Caco-2 (cell line): ENCODE measurements around the gene TLE1. TPM values are rescaled to one million over a fixed set of nuclear protein-coding genes. Genes with fewer than 3 reads are reported as not detected.
"Not testable (repeated sequence)": the region's sequence is repeated elsewhere in the genome, so short reads cannot be mapped to it uniquely, and the experiment has no call there.

ENCODE experiments used
- BruUV-seq: library from RNA; stranded (reverse); fragments of 400-500 nt; replicated peaks from 2 replicates; lab custom pipeline; 2021; lab: Mats Ljungman, UMichigan
- CTCF ChIA-PET: fragments of 300-600 bp; sonication (Branson Sonifier 250); formaldehyde crosslinking; loops from one replicate; lab custom pipeline; 2022; ENCODE audit warnings: antibody characterized with exemption; lab: Charles Lee
- POLR2A ChIA-PET: fragments of 300-600 bp; sonication (Branson Sonifier 250); formaldehyde crosslinking; loops from one replicate; lab custom pipeline; 2022; ENCODE audit warnings: antibody characterized with exemption; lab: Charles Lee
- DNase-seq, 2 experiments: peaks; one replicate each; pipeline versions ENCODE4 v3.0.0 to v3.0.0-alpha.2; 2020 to 2022
- H3K27me3 ChIP-seq: replicated peaks from 2 replicates; pipeline ENCODE4 v1.6.0; 2011; ENCODE audit warnings: low read length; ENCODE audit not compliant: control insufficient read depth, insufficient read depth
- H3K36me3 ChIP-seq: 2 replicates; pipeline ENCODE4 v1.5.1; 2011; ENCODE audit warnings: low read length; ENCODE audit not compliant: control insufficient read depth, insufficient read depth
- H3K4me1 ChIP-seq: fragments of 250-450 bp; sonication (Bioruptor Pico); 2 replicates; pipeline ENCODE4 v1.5.1; 2020; ENCODE audit warnings: mild to moderate bottlenecking
- H3K4me3 ChIP-seq: 2 replicates; pipeline ENCODE4 v1.5.1; 2011; ENCODE audit warnings: low read depth, mild to moderate bottlenecking, control low read depth, low read length
- H3K9me3 ChIP-seq: fragments of 250-450 bp; sonication (Bioruptor Pico); 2 replicates; pipeline ENCODE4 v1.5.1; 2020; ENCODE audit warnings: mild to moderate bottlenecking, moderate library complexity
- H3K27ac Mint-ChIP-seq: one replicate; pipeline ENCODE4 v1.8.0; 2022; ENCODE audit warnings: mixed read lengths; ENCODE audit not compliant: unreplicated experiment
- H3K27me3 Mint-ChIP-seq: one replicate; pipeline ENCODE4 v1.8.0; 2022; ENCODE audit warnings: mixed read lengths; ENCODE audit not compliant: insufficient read depth, unreplicated experiment
- H3K36me3 Mint-ChIP-seq: one replicate; pipeline ENCODE4 v1.8.0; 2022; ENCODE audit warnings: mild to moderate bottlenecking, mixed read lengths; ENCODE audit not compliant: insufficient read depth, unreplicated experiment
- H3K4me1 Mint-ChIP-seq: one replicate; pipeline ENCODE4 v1.8.0; 2022; ENCODE audit warnings: low read depth, mixed read lengths; ENCODE audit not compliant: unreplicated experiment
- H3K4me3 Mint-ChIP-seq: one replicate; pipeline ENCODE4 v1.8.0; 2022; ENCODE audit warnings: mild to moderate bottlenecking, moderate library complexity, mixed read lengths; ENCODE audit not compliant: unreplicated experiment
- H3K9me3 Mint-ChIP-seq: one replicate; pipeline ENCODE4 v1.8.0; 2022; ENCODE audit warnings: mixed read lengths; ENCODE audit not compliant: unreplicated experiment
- CTCF ChIP-seq, 2 experiments: fragments of 200-600 bp in 1 of 2; IDR thresholded peaks; 1 replicate in 1 of 2; 2 replicates in 1 of 2; pipeline versions ENCODE4 v1.5.1 to v1.8.0; 2011 to 2022; ENCODE audit warnings: antibody characterized with exemption in 1 of 2, control low read depth in 1 of 2, inconsistent platforms in 1 of 2, low read depth in 1 of 2, low read length in 1 of 2, mild to moderate bottlenecking in 1 of 2, moderate library complexity in 1 of 2; ENCODE audit not compliant: insufficient read depth in 1 of 2, severe bottlenecking in 1 of 2, unreplicated experiment in 1 of 2
- intact Hi-C: fragments of 100-400 bp; cut with micrococcal nuclease; formaldehyde crosslinking; loops from one replicate; pipeline ENCODE4 v1.10.0; 2022; ENCODE audit not compliant: unreplicated experiment
- total RNA-seq: library from RNA; stranded (reverse); gene quantifications from 2 replicates; pipeline ENCODE4 v1.2.3, GENCODE V29; 2022

The TLE1 gene
- total RNA-seq, 1 experiment from 2014 or later: 18.3 TPM

- ChIA-PET CTCF (no interaction called here), POLR2A (no interaction called here)
- Histone ChIP-seq H3K4me1 (no peaks in the 10 kb centered on the region), H3K36me3 (no peaks in the 10 kb centered on the region), H3K9me3 (no peaks in the 10 kb centered on the region), H3K4me3 (no peak overlapping the region), H3K27me3 (no peaks in the 10 kb centered on the region)
- Mint-ChIP-seq H3K27ac (no peak overlapping the region), H3K4me3 (no peak overlapping the region), H3K9me3 (no peaks in the 10 kb centered on the region), H3K4me1 (no peaks in the 10 kb centered on the region), H3K36me3 (peaks cover 6% of the 10 kb centered on the region), H3K27me3 (no peaks in the 10 kb centered on the region)
- no peak for DNase-seq
- intact Hi-C loops: no loop called here
- BruUV-seq: no TSS peak
- TF ChIP-seq CTCF (IDR thresholded peaks at IDR 0.05; ENCODE audit: insufficient read depth in 1 of 2, low read depth in 1 of 2, low read length in 1 of 2, severe bottlenecking in 1 of 2, unreplicated experiment in 1 of 2): no peak
These were observed 92.5 kb downstream of the TLE1 start for GRCh38 chr9:81596679-81597418.

GRCh38 chr9:81595887-81596543 is 93.3 kb downstream of the TLE1 start:
- Mint-ChIP-seq H3K4me1 (no peaks in the 10 kb centered on the region), H3K27me3 (no peaks in the 10 kb centered on the region), H3K36me3 (peaks cover 6% of the 10 kb centered on the region), H3K9me3 (no peaks in the 10 kb centered on the region), H3K27ac (no peak overlapping the region), H3K4me3 (no peak overlapping the region)
- Histone ChIP-seq H3K9me3 (no peaks in the 10 kb centered on the region), H3K4me1 (no peaks in the 10 kb centered on the region), H3K27me3 (no peaks in the 10 kb centered on the region), H3K36me3 (no peaks in the 10 kb centered on the region), H3K4me3 (no peak overlapping the region)
- intact Hi-C loops: no loop called here
- no TSS peak for BruUV-seq
- POLR2A ChIA-PET: no interaction called here
- DNase-seq: no peak
- TF ChIP-seq CTCF (IDR thresholded peaks at IDR 0.05; ENCODE audit: insufficient read depth in 1 of 2, low read depth in 1 of 2, low read length in 1 of 2, severe bottlenecking in 1 of 2, unreplicated experiment in 1 of 2): no peak
- CTCF ChIA-PET: no interaction called here

DNA sequence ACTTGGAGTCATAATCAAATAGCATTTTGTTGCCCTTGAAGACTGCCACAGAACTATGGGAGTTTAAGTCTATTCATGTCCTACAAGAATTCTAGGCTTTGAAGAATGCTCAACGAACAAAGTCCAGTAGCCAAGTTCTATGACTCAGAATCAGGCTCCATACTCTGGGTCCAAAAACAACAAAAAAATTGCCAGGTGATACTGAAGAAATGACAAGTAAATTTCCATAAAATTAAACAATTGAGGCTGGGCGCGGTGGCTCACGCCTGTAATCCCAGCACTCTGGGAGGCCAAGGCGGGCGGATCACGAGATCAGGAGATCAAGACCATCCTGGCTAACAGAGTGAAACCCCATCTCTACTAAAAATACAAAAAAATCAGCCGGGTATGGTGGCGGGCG is 94.1 kb downstream of the TLE1 start:
- CTCF ChIA-PET, H3K27me3 ChIP-seq, H3K4me3 Mint-ChIP-seq, H3K4me3 ChIP-seq, H3K27ac Mint-ChIP-seq, H3K36me3 Mint-ChIP-seq, H3K9me3 ChIP-seq, H3K36me3 ChIP-seq, H3K4me1 ChIP-seq, H3K27me3 Mint-ChIP-seq, H3K9me3 Mint-ChIP-seq, intact Hi-C loops, DNase-seq, H3K4me1 Mint-ChIP-seq, POLR2A ChIA-PET, BruUV-seq: not testable (repeated sequence)
